GM08714 (cell line): ENCODE results near the gene ORAI1.

Experiments
- H3K4me3 ChIP-seq: fragments of 200-500 bp; sonication (Bioruptor generic); 2 replicates; pipeline ENCODE4 v1.5.1; 2014; ENCODE audit warnings: mild to moderate bottlenecking, low read length, inconsistent platforms
- ZNF274 ChIP-seq: IDR thresholded peaks from 2 replicates; pipeline ENCODE4 v1.6.1; 2012; ENCODE audit warnings: mild to moderate bottlenecking, low read depth, low read length

ORAI1 gene

DNA sequence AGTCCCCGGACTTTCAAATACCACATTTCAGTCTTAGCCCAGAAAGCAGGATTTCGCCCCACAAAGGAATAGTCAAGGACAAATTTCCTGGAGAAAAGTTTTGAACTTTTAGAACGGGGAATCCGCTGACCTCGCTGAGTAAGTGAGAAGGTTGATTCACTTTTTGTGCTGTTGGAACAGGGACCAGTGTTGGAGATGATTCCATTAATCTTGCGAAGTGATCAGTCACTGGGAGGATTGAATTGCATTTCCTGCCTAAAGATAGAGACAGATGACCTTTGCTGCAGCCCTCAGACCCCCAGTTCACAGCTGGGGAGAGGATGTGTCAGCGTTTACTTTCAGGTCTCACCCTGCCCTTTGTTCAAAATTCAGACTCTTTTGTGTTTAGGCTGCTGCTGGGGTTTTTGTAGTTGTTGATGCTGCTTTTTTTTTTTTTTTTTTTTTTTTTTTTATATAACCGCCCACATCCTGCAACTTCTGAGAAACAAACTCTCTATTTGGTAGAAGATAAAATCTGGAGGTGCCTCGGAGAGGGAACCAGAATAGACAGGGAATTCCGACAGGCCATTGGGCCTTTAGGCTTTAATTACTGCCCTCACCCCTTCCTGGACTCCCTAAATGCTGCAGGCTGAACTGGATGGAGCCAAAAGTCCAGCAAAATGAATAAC is 35.7 kb upstream of the ORAI1 start:
- no peak for TF ChIP-seq ZNF274
- H3K4me3 ChIP-seq = peak overlapping the region; percentile 70; the same call in 1 of the 2 replicates

GRCh38 chr12:121592320-121592719 is 34.0 kb upstream of the ORAI1 start:
- TF ChIP-seq ZNF274 = no peak
- H3K4me3 ChIP-seq = no peak overlapping the region

DNA sequence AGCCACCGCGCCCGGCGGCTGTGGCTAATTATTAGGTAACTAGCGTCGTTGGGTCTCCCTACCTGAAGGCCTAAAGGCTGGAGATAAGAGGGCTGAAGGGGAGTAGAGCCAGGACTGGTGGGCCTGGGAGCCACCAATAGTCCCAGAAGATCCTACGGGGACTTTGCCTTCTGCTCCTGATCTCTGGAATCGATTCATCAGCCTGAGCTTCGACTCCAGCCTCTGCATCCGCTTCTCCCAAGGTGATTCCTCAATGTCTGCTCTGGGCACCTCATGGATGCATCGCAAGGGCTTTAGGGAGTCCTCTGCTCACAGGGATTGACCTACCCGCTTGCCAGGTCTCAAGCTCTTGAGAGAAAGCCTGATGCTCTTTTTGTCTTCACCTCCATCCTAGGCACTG is 30.8 kb upstream of the ORAI1 start:
- no peak for TF ChIP-seq ZNF274

DNA sequence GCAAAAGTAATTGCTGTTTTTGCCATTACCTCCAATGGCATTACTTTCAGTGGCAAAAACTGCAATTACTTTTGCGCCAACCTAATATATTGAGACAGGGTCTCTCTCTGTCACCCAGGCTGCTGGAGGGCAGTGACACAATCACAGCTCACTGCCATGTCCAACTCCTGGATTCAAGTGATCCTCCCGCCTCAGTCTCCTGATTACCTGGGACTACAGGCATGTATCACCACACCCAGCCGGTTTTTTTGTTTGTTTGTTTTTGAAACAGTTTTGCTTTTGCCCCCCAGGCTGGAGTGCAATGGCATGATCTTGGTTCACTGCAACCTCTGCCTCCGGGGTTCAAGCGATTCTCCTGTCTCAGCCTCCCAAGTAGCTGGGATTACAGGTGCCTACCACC is 29.8 kb upstream of the ORAI1 start:
- TF ChIP-seq ZNF274 = no peak
- no peak overlapping the region for H3K4me3 ChIP-seq

More for the DNA sequence above, 30.8 kb upstream of the ORAI1 start:
- H3K4me3 ChIP-seq = no peak overlapping the region

DNA sequence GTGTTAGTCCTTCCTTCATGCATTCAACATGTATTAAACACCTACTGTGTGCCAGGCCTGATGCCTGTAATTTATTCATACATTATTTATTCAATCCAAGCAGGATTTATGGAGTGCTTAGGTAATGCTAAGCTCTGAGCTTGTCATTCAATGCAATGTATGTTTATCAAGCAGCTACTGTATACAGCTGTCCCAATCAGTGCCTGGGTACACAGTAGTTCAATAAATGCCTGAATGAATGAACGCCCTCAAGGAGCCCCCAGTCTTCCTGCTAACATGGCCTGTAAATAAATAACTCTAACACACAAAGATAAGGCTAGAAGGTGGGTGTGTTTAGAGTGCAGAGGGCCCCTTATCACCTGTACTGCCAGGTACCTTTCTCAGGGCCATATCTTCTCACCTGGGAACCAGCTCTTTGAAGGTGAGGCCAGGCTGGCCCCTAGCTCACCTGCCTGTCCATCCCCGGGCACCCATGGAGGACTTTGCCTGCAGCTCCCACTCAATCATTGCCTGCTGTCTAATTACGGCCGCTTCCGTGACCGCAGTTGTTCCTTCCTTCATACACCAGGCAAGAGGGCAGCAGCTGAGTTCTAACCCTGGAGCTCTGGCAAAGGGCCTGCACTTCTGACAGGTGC is 25.5 kb upstream of the ORAI1 start:
- no peak for TF ChIP-seq ZNF274
- no peak overlapping the region for H3K4me3 ChIP-seq

DNA sequence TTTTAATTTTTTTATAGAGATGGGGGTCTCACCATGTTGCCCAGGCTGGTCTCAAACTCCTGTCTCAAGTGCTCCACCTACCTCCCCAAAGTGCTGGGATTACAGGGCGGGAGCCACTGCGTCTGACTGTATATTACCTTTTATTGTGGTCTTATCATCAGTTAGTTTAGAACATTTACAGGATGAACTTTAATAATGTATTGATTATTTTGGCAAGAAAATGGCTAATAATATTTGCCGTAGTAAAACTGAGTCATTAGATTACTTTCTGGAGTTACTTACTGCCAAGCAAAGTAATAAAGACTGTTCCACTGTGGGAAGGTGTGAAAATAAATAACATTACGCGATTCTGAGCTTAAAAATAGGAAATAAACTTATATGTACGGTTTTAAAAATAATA is 23.6 kb upstream of the ORAI1 start:
- no peak overlapping the region for H3K4me3 ChIP-seq
- no peak for TF ChIP-seq ZNF274

- no peak for TF ChIP-seq ZNF274
- no peak overlapping the region for H3K4me3 ChIP-seq
Observed at GRCh38 chr12:121603581-121603980, 22.7 kb upstream of the ORAI1 start.

DNA sequence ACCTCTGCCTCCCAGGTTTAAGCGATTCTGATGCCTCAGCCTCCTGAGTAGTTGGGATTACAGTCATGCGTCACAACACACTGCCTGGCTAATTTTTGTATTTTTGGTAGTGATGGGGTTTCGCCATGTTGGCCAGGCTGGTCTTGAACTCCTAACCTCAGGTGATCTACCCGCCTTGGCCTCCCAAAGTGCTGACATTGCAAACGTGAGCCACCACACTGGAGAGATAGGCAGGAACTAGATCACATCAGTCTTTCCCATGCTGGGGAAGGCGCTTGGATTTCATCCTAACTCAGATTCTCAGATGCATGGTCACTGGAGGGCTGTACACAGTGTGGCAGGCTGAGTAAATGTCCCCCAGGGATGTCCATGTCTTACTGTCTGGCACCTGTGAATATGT is 18.0 kb upstream of the ORAI1 start:
- H3K4me3 ChIP-seq = no peak overlapping the region
- TF ChIP-seq ZNF274 = no peak

DNA sequence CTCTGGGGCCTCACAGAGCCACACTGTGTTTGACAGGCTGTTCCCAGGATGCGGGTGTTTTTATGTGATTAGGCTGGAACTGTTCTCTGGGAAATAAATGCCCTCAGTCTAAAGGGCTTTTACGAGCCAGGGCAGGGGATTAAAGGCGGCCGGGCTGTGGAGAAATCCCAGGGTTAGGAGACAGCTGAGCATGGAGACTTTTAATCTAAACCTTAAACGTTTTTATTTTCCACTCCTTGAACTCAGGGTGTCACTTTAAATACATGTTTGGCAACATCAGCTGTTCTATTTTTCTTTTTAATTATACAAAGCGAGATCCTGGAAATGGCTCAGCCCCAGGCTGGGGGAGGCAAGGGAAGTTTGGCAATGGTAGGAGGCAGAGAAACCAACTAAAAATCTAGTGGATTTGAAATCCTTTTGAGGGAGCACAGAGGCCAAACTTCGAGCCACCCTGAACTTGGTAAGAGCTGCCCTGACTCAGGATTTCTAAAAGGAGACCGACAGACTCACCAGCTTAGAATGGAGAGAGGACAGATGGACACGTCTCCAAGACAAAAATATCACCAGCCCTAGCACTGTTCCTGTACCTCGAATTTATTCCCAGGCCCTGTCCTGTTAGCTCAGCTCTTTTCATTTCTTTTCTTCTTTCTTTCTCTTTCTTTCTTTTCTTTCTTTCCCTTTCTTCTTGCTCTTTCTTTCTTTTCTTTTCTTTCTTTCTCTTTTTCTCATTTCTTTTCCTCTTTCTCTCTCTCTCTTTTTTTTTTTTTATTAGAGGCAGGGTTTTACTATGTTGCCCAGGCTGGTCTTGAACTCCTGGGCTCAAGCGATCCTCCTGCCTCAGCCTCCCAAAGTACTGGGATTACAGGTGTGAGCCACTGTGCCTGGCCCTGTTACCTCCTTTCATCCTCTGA is 15.8 kb upstream of the ORAI1 start:
- TF ChIP-seq ZNF274 = no peak
- H3K4me3 ChIP-seq = no peak overlapping the region

- no peak for TF ChIP-seq ZNF274
Observed at GRCh38 chr12:121611306-121611705, 15.0 kb upstream of the ORAI1 start.

GRCh38 chr12:121613462-121613861 is 12.9 kb upstream of the ORAI1 start:
- H3K4me3 ChIP-seq = no peak overlapping the region
- TF ChIP-seq ZNF274 = no peak

More at GRCh38 chr12:121611306-121611705, 15.0 kb upstream of the ORAI1 start:
- H3K4me3 ChIP-seq = no peak overlapping the region

DNA sequence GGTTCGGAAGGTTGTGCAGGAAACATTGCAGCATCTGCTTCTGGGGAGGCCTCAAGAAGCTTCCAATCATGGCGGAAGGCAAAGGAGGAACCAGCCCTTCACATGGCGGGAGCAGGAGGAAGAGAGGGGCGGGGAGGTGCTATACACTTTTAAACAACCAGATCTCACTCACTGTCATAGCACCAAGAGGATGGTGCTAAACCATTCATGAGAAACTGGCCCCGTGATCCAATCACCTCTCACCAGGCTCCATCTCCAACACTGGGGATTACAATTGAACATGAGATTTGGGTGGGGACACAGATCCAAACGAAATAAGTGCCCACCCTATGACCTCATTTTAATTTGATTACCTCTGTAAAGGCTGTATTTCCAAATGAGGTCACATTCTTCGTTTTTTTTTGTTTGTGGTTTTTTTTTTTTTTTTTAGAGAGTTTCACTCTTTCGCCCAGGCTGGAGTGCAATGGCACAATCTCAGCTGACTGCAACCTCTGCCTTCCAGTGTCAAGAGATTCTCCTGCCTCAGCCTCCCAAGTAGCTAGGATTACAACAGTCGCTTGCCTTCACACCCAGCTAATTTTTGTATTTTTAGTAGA is 11.4 kb upstream of the ORAI1 start:
- H3K4me3 ChIP-seq = no peak overlapping the region
- no peak for TF ChIP-seq ZNF274

- no peak overlapping the region for H3K4me3 ChIP-seq
- no peak for TF ChIP-seq ZNF274
Observed at GRCh38 chr12:121618659-121619233, 7.6 kb upstream of the ORAI1 start.

DNA sequence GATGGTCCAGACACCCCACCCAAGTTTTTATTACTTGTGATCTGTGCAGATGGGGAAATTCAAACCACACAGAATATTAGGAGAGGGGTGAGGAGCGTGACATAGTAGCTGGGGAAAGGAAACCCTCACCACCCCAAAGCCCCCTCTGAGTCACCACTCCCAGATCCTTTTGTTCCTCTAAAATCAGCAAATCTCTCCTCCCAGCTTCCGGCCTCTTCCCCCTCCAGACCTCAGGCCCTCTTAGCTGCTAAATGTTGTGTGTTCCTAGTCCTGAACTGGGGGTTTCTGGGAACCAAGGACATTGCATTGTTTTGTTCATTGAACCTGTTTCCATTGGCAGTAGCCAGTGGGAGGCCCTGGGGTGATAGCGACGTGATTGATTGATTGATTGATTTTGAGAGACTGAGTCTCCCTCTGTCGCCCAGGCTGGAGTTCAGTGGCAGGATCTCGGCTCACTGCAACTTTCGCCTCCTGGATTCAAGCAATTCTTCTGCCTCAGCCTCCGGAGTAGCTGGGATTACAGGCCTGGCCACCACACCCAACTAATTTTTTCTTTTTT is 5.9 kb upstream of the ORAI1 start:
- no peak overlapping the region for H3K4me3 ChIP-seq
- TF ChIP-seq ZNF274 = no peak
